Mesenteric fat pad (tissue), 1 donor: ENCODE data around the gene RNASE4. TPM values are rescaled to one million over a fixed set of nuclear protein-coding genes. Genes with fewer than 3 reads are reported as not detected.
"Not testable (repeated sequence)": the region's sequence is repeated elsewhere in the genome, so short reads cannot be mapped to it uniquely, and the experiment has no call there.

ENCODE experiments used
- DNase-seq: peaks from one replicate; pipeline ENCODE4 v3.0.0-alpha.2; 2020; ENCODE audit warnings: low spot score
- total RNA-seq: library from RNA; stranded (reverse); fragmentation: NEBNext Ultra II Directional; extraction: Animal tissue kit (Norgen Biotek cat#: 25700); gene quantifications from one replicate; pipeline ENCODE4 v1.2.1, GENCODE V29; 2021
- donor health status: DM: yes; HTN: yes; CAD: no.

Gene RNASE4
- total RNA-seq, 1 donor from 2014 or later: 67.0 TPM

GRCh38 chr14:20697273-20698017 lies 13.1 kb downstream of the RNASE4 start:
- no peak for DNase-seq

GRCh38 chr14:20698018-20698329 lies 13.6 kb downstream of the RNASE4 start:
- no peak for DNase-seq

GRCh38 chr14:20698934-20699333 lies 14.6 kb downstream of the RNASE4 start:
- no peak for DNase-seq

GRCh38 chr14:20699931-20700330 lies 15.6 kb downstream of the RNASE4 start:
- DNase-seq: no peak

- DNase-seq: not testable (repeated sequence)
Measured at GRCh38 chr14:20700965-20701364, 16.6 kb downstream of the RNASE4 start.

- DNase-seq: no peak
Measured at GRCh38 chr14:20706657-20707355, 22.4 kb downstream of the RNASE4 start.

GRCh38 chr14:20707622-20708021 lies 23.3 kb downstream of the RNASE4 start:
- no peak for DNase-seq

- no peak for DNase-seq
Measured at GRCh38 chr14:20711261-20711660, 26.9 kb downstream of the RNASE4 start.

- DNase-seq: no peak
Measured at GRCh38 chr14:20711685-20712084, 27.3 kb downstream of the RNASE4 start.

GRCh38 chr14:20712904-20713303 lies 28.5 kb downstream of the RNASE4 start:
- DNase-seq: no peak

- no peak for DNase-seq
Measured at GRCh38 chr14:20714593-20715250, 30.4 kb downstream of the RNASE4 start.

GRCh38 chr14:20719777-20720176 lies 35.4 kb downstream of the RNASE4 start:
- no peak for DNase-seq

- no peak for DNase-seq
Measured at GRCh38 chr14:20720741-20721140, 36.4 kb downstream of the RNASE4 start.

GRCh38 chr14:20722016-20722415 lies 37.7 kb downstream of the RNASE4 start:
- DNase-seq: no peak

- no peak for DNase-seq
Measured at GRCh38 chr14:20723488-20723887, 39.1 kb downstream of the RNASE4 start.

- not testable (repeated sequence) for DNase-seq
Measured at GRCh38 chr14:20726121-20726520, 41.8 kb downstream of the RNASE4 start.

GRCh38 chr14:20726531-20726930 lies 42.2 kb downstream of the RNASE4 start:
- DNase-seq: no peak

- no peak for DNase-seq
Measured at GRCh38 chr14:20730891-20731290, 46.5 kb downstream of the RNASE4 start.

- DNase-seq: no peak
Measured at GRCh38 chr14:20732477-20732876, 48.1 kb downstream of the RNASE4 start.

- DNase-seq: no peak
Measured at GRCh38 chr14:20732979-20733635, 48.7 kb downstream of the RNASE4 start.

- no peak for DNase-seq
Measured at GRCh38 chr14:20733684-20734429, 49.5 kb downstream of the RNASE4 start.
